Activated T-helper 17 cell treated with anti-CD3 and anti-CD28 coated beads, Interleukin-2, amount 50 U/mL, for 72 hours (primary cell): Measurements from ENCODE around the gene SEC11C. TPM values are rescaled to one million over a fixed set of nuclear protein-coding genes. Genes with fewer than 3 reads are reported as not detected.
A peak's percentile ranks its signal among the peaks of the same experiment; 100 is the strongest.

Experiments used
- ATAC-seq: fragments of 150-1000 bp; cut with Tn5 transposase; replicated peaks from 2 replicates; pipeline ENCODE4 v1.10.0; 2021; ENCODE audit warnings: mild to moderate bottlenecking, moderate library complexity
- H3K27ac Mint-ChIP-seq: one replicate; pipeline ENCODE4 v1.8.0; 2022; ENCODE audit warnings: mixed read lengths
- H3K27me3 Mint-ChIP-seq: one replicate; pipeline ENCODE4 v1.8.0; 2022; ENCODE audit warnings: mixed read lengths
- H3K36me3 Mint-ChIP-seq: one replicate; pipeline ENCODE4 v1.8.0; 2022; ENCODE audit warnings: low read depth, mild to moderate bottlenecking, mixed read lengths
- H3K4me1 Mint-ChIP-seq: one replicate; pipeline ENCODE4 v1.8.0; 2022; ENCODE audit warnings: mixed read lengths
- H3K4me3 Mint-ChIP-seq: one replicate; pipeline ENCODE4 v1.8.0; 2022; ENCODE audit warnings: mild to moderate bottlenecking, mixed read lengths
- H3K9me3 Mint-ChIP-seq: one replicate; pipeline ENCODE4 v1.8.0; 2022; ENCODE audit warnings: mixed read lengths
- total RNA-seq, 2 donors: library from RNA; stranded (reverse); gene quantifications; one replicate each; pipeline ENCODE4 v1.2.3, GENCODE V29; 2022

The SEC11C gene
- total RNA-seq, 2 donors from 2014 or later = 57.9 to 87.8 TPM

- Mint-ChIP-seq H3K4me3 (no peak overlapping the region), H3K27ac (no peak overlapping the region), H3K9me3 (no peaks in the 10 kb centered on the region), H3K4me1 (no peaks in the 10 kb centered on the region), H3K36me3 (peaks cover 43% of the 10 kb centered on the region), H3K27me3 (no peaks in the 10 kb centered on the region)
- no peak for ATAC-seq
Measured at GRCh38 chr18:59159986-59160385, 20.3 kb downstream of the SEC11C start.

GRCh38 chr18:59172664-59173249 is 33.1 kb downstream of the SEC11C start:
- peaks cover 4% of the 10 kb centered on the region for H3K27me3 Mint-ChIP-seq
- no peaks in the 10 kb centered on the region for H3K36me3 Mint-ChIP-seq
- no peak overlapping the region for H3K27ac Mint-ChIP-seq
- H3K4me1 Mint-ChIP-seq = no peaks in the 10 kb centered on the region
- no peak overlapping the region for H3K4me3 Mint-ChIP-seq
- no peak for ATAC-seq
- peaks cover 23% of the 10 kb centered on the region for H3K9me3 Mint-ChIP-seq

GRCh38 chr18:59177485-59177884 is 37.8 kb downstream of the SEC11C start:
- Mint-ChIP-seq H3K27me3 (peaks cover 11% of the 10 kb centered on the region), H3K27ac (no peak overlapping the region), H3K9me3 (peaks cover 20% of the 10 kb centered on the region), H3K4me1 (no peaks in the 10 kb centered on the region), H3K36me3 (no peaks in the 10 kb centered on the region), H3K4me3 (no peak overlapping the region)
- no peak for ATAC-seq

GRCh38 chr18:59180150-59180845 is 40.6 kb downstream of the SEC11C start:
- Mint-ChIP-seq H3K9me3 (no peaks in the 10 kb centered on the region), H3K36me3 (no peaks in the 10 kb centered on the region), H3K27ac (no peak overlapping the region), H3K4me3 (no peak overlapping the region), H3K4me1 (no peaks in the 10 kb centered on the region), H3K27me3 (peaks cover 11% of the 10 kb centered on the region)
- no peak for ATAC-seq

GRCh38 chr18:59182673-59183072 is 43.0 kb downstream of the SEC11C start:
- H3K36me3 Mint-ChIP-seq = no peaks in the 10 kb centered on the region
- no peak for ATAC-seq
- peaks cover 11% of the 10 kb centered on the region for H3K27me3 Mint-ChIP-seq
- no peak overlapping the region for H3K4me3 Mint-ChIP-seq
- H3K27ac Mint-ChIP-seq = no peak overlapping the region
- no peaks in the 10 kb centered on the region for H3K9me3 Mint-ChIP-seq
- H3K4me1 Mint-ChIP-seq = no peaks in the 10 kb centered on the region

GRCh38 chr18:59189008-59189407 is 49.3 kb downstream of the SEC11C start:
- peaks cover 5% of the 10 kb centered on the region for H3K9me3 Mint-ChIP-seq
- H3K36me3 Mint-ChIP-seq = no peaks in the 10 kb centered on the region
- no peaks in the 10 kb centered on the region for H3K27me3 Mint-ChIP-seq
- no peak overlapping the region for H3K4me3 Mint-ChIP-seq
- H3K27ac Mint-ChIP-seq = no peak overlapping the region
- no peak for ATAC-seq
- no peaks in the 10 kb centered on the region for H3K4me1 Mint-ChIP-seq

GRCh38 chr18:59189746-59190145 is 50.1 kb downstream of the SEC11C start:
- Mint-ChIP-seq H3K9me3 (peaks cover 5% of the 10 kb centered on the region), H3K4me3 (no peak overlapping the region), H3K27ac (no peak overlapping the region), H3K4me1 (no peaks in the 10 kb centered on the region), H3K27me3 (no peaks in the 10 kb centered on the region), H3K36me3 (no peaks in the 10 kb centered on the region)
- ATAC-seq = no peak

GRCh38 chr18:59196161-59196725 is 56.6 kb downstream of the SEC11C start:
- no peaks in the 10 kb centered on the region for H3K9me3 Mint-ChIP-seq
- no peak for ATAC-seq

GRCh38 chr18:59197636-59198035 is 58.0 kb downstream of the SEC11C start:
- peaks cover 27% of the 10 kb centered on the region for H3K27me3 Mint-ChIP-seq
- H3K4me3 Mint-ChIP-seq = no peak overlapping the region
- no peaks in the 10 kb centered on the region for H3K9me3 Mint-ChIP-seq
- no peaks in the 10 kb centered on the region for H3K4me1 Mint-ChIP-seq
- no peak overlapping the region for H3K27ac Mint-ChIP-seq
- no peak for ATAC-seq
- H3K36me3 Mint-ChIP-seq = no peaks in the 10 kb centered on the region

More at GRCh38 chr18:59196161-59196725, 56.6 kb downstream of the SEC11C start:
- H3K27ac Mint-ChIP-seq = no peak overlapping the region
- no peaks in the 10 kb centered on the region for H3K36me3 Mint-ChIP-seq
- H3K4me1 Mint-ChIP-seq = no peaks in the 10 kb centered on the region
- H3K4me3 Mint-ChIP-seq = no peak overlapping the region
- H3K27me3 Mint-ChIP-seq = peaks cover 21% of the 10 kb centered on the region

- Mint-ChIP-seq H3K36me3 (no peaks in the 10 kb centered on the region), H3K9me3 (no peaks in the 10 kb centered on the region), H3K4me1 (no peaks in the 10 kb centered on the region), H3K4me3 (no peak overlapping the region), H3K27me3 (peaks cover 27% of the 10 kb centered on the region), H3K27ac (no peak overlapping the region)
- ATAC-seq = no peak
Measured at GRCh38 chr18:59198215-59198614, 58.5 kb downstream of the SEC11C start.

GRCh38 chr18:59200787-59201186 is 61.1 kb downstream of the SEC11C start:
- Mint-ChIP-seq H3K4me1 (no peaks in the 10 kb centered on the region), H3K4me3 (no peak overlapping the region), H3K27ac (no peak overlapping the region), H3K27me3 (peaks cover 25% of the 10 kb centered on the region), H3K9me3 (no peaks in the 10 kb centered on the region), H3K36me3 (no peaks in the 10 kb centered on the region)
- ATAC-seq = no peak

GRCh38 chr18:59202258-59202820 is 62.7 kb downstream of the SEC11C start:
- Mint-ChIP-seq H3K4me3 (no peak overlapping the region), H3K27ac (no peak overlapping the region), H3K9me3 (no peaks in the 10 kb centered on the region), H3K4me1 (no peaks in the 10 kb centered on the region), H3K36me3 (no peaks in the 10 kb centered on the region), H3K27me3 (peaks cover 21% of the 10 kb centered on the region)
- peak; percentile 57 for ATAC-seq

- no peak overlapping the region for H3K27ac Mint-ChIP-seq
- no peaks in the 10 kb centered on the region for H3K4me1 Mint-ChIP-seq
- H3K9me3 Mint-ChIP-seq = no peaks in the 10 kb centered on the region
- no peaks in the 10 kb centered on the region for H3K36me3 Mint-ChIP-seq
- no peak for ATAC-seq
- H3K4me3 Mint-ChIP-seq = no peak overlapping the region
- H3K27me3 Mint-ChIP-seq = peaks cover 12% of the 10 kb centered on the region
Measured at GRCh38 chr18:59207506-59207905, 67.8 kb downstream of the SEC11C start.
